Tibial nerve (tissue), 4 donors: ENCODE measurements around the gene TBC1D5.

ENCODE experiments used
- CTCF ChIP-seq, 5 experiments: fragments of 200-600 bp in 3 of 5; fragments of 450-650 bp in 2 of 5; sonication (generic) in 3 of 5; IDR thresholded peaks; one replicate each; pipeline ENCODE4 v1.5.1; 2016 to 2019; ENCODE audit warnings: antibody characterized with exemption in 5 of 5, mild to moderate bottlenecking in 3 of 5, moderate library complexity in 2 of 5
- EP300 ChIP-seq, 2 donors: sonication (generic); formaldehyde crosslinking; IDR thresholded peaks; one replicate each; pipeline ENCODE4 v1.6.1; 2017; ENCODE audit warnings: antibody characterized with exemption in 2 of 2, mild to moderate bottlenecking in 1 of 2
- POLR2A ChIP-seq, 2 donors: fragments of 450-650 bp; IDR thresholded peaks; one replicate each; pipeline ENCODE4 v1.6.1; 2017; ENCODE audit warnings: antibody characterized with exemption in 2 of 2, mild to moderate bottlenecking in 2 of 2, moderate library complexity in 2 of 2

- no peak for TF ChIP-seq CTCF (IDR thresholded peaks at IDR 0.05)
- no peak for TF ChIP-seq POLR2A (IDR thresholded peaks at IDR 0.05)
- TF ChIP-seq EP300 (IDR thresholded peaks at IDR 0.05) = no peak
These were observed 605.1 kb downstream of the TBC1D5 start for GRCh38 chr3:17137321-17137826.
